Heart left ventricle (tissue), 16 donors: Measurements from ENCODE around the gene APOC4. TPM values are rescaled to one million over a fixed set of nuclear protein-coding genes. Genes with fewer than 3 reads are reported as not detected.
"Not testable (repeated sequence)": the region's sequence is repeated elsewhere in the genome, so short reads cannot be mapped to it uniquely, and the experiment has no call there.

Experiments used
- ATAC-seq, 4 donors: fragments of 200-7000 bp; cut with Tn5 transposase; one replicate each; pipeline ENCODE4 v1.9.1; 2020 to 2022; ENCODE audit warnings: moderate library complexity in 4 of 4, mild to moderate bottlenecking in 3 of 4, moderate number of reproducible peaks in 1 of 4
- DNase-seq, 5 donors: peaks; one replicate each; pipeline ENCODE4 v3.0.0-alpha.2; 2020
- H3K27ac ChIP-seq, 12 donors: fragments of 200-600 bp; sonication (generic) in 4 of 12; one replicate each; pipeline versions ENCODE4 v1.5.0 to v1.8.0; 2016 to 2022; ENCODE audit warnings: mild to moderate bottlenecking in 2 of 12
- H3K27me3 ChIP-seq, 9 donors: fragments of 200-600 bp; sonication (generic) in 2 of 9; one replicate each; pipeline versions ENCODE4 v1.5.1 to v1.8.0; 2016 to 2022; ENCODE audit warnings: mild to moderate bottlenecking in 3 of 9
- H3K36me3 ChIP-seq, 9 donors: fragments of 200-600 bp; sonication (generic) in 2 of 9; one replicate each; pipeline versions ENCODE4 v1.5.0 to v1.8.0; 2018 to 2022; ENCODE audit warnings: mild to moderate bottlenecking in 2 of 9
- H3K4me1 ChIP-seq, 12 donors: fragments of 200-600 bp; sonication (generic) in 4 of 12; one replicate each; pipeline versions ENCODE4 v1.5.0 to v1.8.0; 2016 to 2022; ENCODE audit warnings: mild to moderate bottlenecking in 3 of 12
- H3K4me3 ChIP-seq, 12 donors: fragments of 200-600 bp; sonication (generic) in 4 of 12; one replicate each; pipeline versions ENCODE4 v1.5.0 to v1.8.0; 2017 to 2022; ENCODE audit warnings: mild to moderate bottlenecking in 9 of 12, moderate library complexity in 4 of 12
- H3K9me3 ChIP-seq, 12 donors: fragments of 200-600 bp; sonication (generic) in 4 of 12; one replicate each; pipeline versions ENCODE4 v1.5.0 to v1.8.0; 2016 to 2022; ENCODE audit warnings: mild to moderate bottlenecking in 1 of 12
- POLR2A ChIP-seq, 2 donors: fragments of 450-650 bp; IDR thresholded peaks; one replicate each; pipeline ENCODE4 v1.6.1; 2017; ENCODE audit warnings: antibody characterized with exemption in 2 of 2, mild to moderate bottlenecking in 2 of 2, moderate library complexity in 2 of 2
- WGBS, 4 donors: extraction: QIAGEN DNeasy Blood & Tissue Kit in 2 of 4; methylation state at CpG; one replicate each; pipeline versions ENCODE4 v1.1.5 to v1.1.7; 2013 to 2018; 5-methylcytosine and 5-hydroxymethylcytosine counted together
- intact Hi-C, 10 donors: fragments of 100-400 bp; cut with DNase I; formaldehyde crosslinking; loops; one replicate each; pipeline versions ENCODE4 v1.11.1 to v1.14.2; 2022
- polyA plus RNA-seq, 2 donors: library from polyadenylated mRNA; stranded (reverse); fragments of 200-250 nt; gene quantifications; one replicate each; pipeline ENCODE4 v1.2.3, GENCODE V29; 2013
- total RNA-seq, 9 donors: library from RNA; depleted of rRNA in 2 of 9; stranded (reverse); fragments of >200 nt in 2 of 9; fragmentation: NEBNext Ultra II Directional in 3 of 9; extraction: Animal tissue kit (Norgen Biotek cat#: 25700) in 3 of 9; gene quantifications; one replicate each; pipeline versions ENCODE4 v1.1.0 to v1.2.4, GENCODE V29; 2016 to 2023
- TF ChIP-seq, protein P1 (sequence below), 12 donors: fragments of 200-600 bp; sonication (generic) in 4 of 12; IDR thresholded peaks; one replicate each; pipeline versions ENCODE4 v1.5.0 to v1.8.0; 2018 to 2022; ENCODE audit warnings: antibody characterized with exemption in 12 of 12, mild to moderate bottlenecking in 5 of 12
- donor health status: ischemic (EF 13 %, LVEDD 7.1; RV severe dilation, severe dysfunction).
- donor health status: healthy with polysubstance abuse.
- donor health status: DM: no; HTN: yes; CAD: no.
- donor health status: DM: no; HTN: no; CAD: no.
- donor health status: ischemic (EF 25% LVEDD 6.9; RV normal size, moderate dysfunction).
- donor health status: ischemic (EF 25% LVEDD 5.7; RV mildly dilated, moderate dysfunction).
- donor health status: healthy.
- donor health status: DM: yes; HTN: yes; CAD: no.
- donor health status: ischemic (EF 35%, LVEDD 5.7; RV mildly dilated, moderate dysfunction).
- donor health status: nonischemic (EF 11% LVEDD 7.7; RV severe dilation, severe dysfunction).
- donor health status: DM: yes; HTN: yes; CAD: no.
- donor health status: PGD.
- donor health status: ischemic (EF 29% LVEDD 5.4; RV normal size, mild dysfunction).
- donor health status: nonischemic (EF 23%, LVEDD 6.1; RV moderate dilation, normal function).

Gene APOC4
- total and polyA plus RNA-seq, 11 donors = not detected

GRCh38 chr19:44907613-44908012, 34.4 kb upstream of the APOC4 start:
- no peak for ATAC-seq
- TF ChIP-seq, protein P1, sequence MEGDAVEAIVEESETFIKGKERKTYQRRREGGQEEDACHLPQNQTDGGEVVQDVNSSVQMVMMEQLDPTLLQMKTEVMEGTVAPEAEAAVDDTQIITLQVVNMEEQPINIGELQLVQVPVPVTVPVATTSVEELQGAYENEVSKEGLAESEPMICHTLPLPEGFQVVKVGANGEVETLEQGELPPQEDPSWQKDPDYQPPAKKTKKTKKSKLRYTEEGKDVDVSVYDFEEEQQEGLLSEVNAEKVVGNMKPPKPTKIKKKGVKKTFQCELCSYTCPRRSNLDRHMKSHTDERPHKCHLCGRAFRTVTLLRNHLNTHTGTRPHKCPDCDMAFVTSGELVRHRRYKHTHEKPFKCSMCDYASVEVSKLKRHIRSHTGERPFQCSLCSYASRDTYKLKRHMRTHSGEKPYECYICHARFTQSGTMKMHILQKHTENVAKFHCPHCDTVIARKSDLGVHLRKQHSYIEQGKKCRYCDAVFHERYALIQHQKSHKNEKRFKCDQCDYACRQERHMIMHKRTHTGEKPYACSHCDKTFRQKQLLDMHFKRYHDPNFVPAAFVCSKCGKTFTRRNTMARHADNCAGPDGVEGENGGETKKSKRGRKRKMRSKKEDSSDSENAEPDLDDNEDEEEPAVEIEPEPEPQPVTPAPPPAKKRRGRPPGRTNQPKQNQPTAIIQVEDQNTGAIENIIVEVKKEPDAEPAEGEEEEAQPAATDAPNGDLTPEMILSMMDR (IDR thresholded peaks at IDR 0.05) = no peak
- no peak for TF ChIP-seq POLR2A (IDR thresholded peaks at IDR 0.05)
- intact Hi-C loops = loop anchor here in 6 of 10 donors (10.0 kb wide), 4 partner anchors 137 to 437 kb away; partner anchors contain the start of gene KLC3 (in 1 of the 6)

DNA sequence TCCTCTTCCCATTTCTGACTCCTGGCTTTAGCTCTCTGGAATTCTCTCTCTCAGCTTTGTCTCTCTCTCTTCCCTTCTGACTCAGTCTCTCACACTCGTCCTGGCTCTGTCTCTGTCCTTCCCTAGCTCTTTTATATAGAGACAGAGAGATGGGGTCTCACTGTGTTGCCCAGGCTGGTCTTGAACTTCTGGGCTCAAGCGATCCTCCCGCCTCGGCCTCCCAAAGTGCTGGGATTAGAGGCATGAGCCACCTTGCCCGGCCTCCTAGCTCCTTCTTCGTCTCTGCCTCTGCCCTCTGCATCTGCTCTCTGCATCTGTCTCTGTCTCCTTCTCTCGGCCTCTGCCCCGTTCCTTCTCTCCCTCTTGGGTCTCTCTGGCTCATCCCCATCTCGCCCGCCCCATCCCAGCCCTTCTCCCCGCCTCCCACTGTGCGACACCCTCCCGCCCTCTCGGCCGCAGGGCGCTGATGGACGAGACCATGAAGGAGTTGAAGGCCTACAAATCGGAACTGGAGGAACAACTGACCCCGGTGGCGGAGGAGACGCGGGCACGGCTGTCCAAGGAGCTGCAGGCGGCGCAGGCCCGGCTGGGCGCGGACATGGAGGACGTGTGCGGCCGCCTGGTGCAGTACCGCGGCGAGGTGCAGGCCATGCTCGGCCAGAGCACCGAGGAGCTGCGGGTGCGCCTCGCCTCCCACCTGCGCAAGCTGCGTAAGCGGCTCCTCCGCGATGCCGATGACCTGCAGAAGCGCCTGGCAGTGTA, 33.8 kb upstream of the APOC4 start:
- DNase-seq (no peak), ATAC-seq (no peak)
- Histone ChIP-seq H3K27ac (no peak overlapping the region), H3K4me1 (peaks cover 0 to 36% (median 12%) of the 10 kb centered on the region in 12 donors), H3K4me3 (no peak overlapping the region), H3K27me3 (peaks cover 0 to 34% (median 15%) of the 10 kb centered on the region in 9 donors), H3K9me3 (no peaks in the 10 kb centered on the region), H3K36me3 (peaks cover 0 to 3% (median 0%) of the 10 kb centered on the region in 9 donors)
- intact Hi-C loops = loop anchor here in 6 of 10 donors (10.0 kb wide), 4 partner anchors 137 to 437 kb away; partner anchors contain the start of gene KLC3 (in 1 of the 6)
- TF ChIP-seq POLR2A (IDR thresholded peaks at IDR 0.05) = no peak
- TF ChIP-seq, protein P1 (IDR thresholded peaks at IDR 0.05) = no peak
- WGBS, 4 donors = 95 to 96% (median 95%) methylated on average over 42 to 46 of the region's 46 CpGs

More at GRCh38 chr19:44907613-44908012, 34.4 kb upstream of the APOC4 start:
- Histone ChIP-seq H3K4me3 (no peak overlapping the region), H3K27me3 (peaks cover 0 to 34% (median 15%) of the 10 kb centered on the region in 9 donors), H3K9me3 (no peaks in the 10 kb centered on the region), H3K4me1 (peaks cover 0 to 32% (median 12%) of the 10 kb centered on the region in 12 donors), H3K36me3 (peaks cover 0 to 9% (median 4%) of the 10 kb centered on the region in 9 donors), H3K27ac (no peak overlapping the region)
- DNase-seq = no peak
- WGBS, 4 donors = 95 to 97% (median 95%) methylated on average over 12 of the region's 12 CpGs

- ATAC-seq (no peak), DNase-seq (no peak)
- 95 to 98% (median 96%) methylated on average over 41 to 44 of the region's 44 CpGs for WGBS, 4 donors
- Histone ChIP-seq H3K27me3 (peaks cover 0 to 34% (median 15%) of the 10 kb centered on the region in 9 donors), H3K36me3 (no peaks in the 10 kb centered on the region), H3K4me3 (no peak overlapping the region), H3K9me3 (no peaks in the 10 kb centered on the region), H3K4me1 (peaks cover 0 to 37% (median 9%) of the 10 kb centered on the region in 12 donors), H3K27ac (no peak overlapping the region)
- intact Hi-C loops = loop anchor here in 6 of 10 donors (10.0 kb wide), 4 partner anchors 136 to 436 kb away; partner anchors contain the start of gene KLC3 (in 1 of the 6)
- TF ChIP-seq POLR2A (IDR thresholded peaks at IDR 0.05) = no peak
- TF ChIP-seq, protein P1 (IDR thresholded peaks at IDR 0.05) = no peak
Observed at GRCh38 chr19:44908836-44909261, 33.2 kb upstream of the APOC4 start.

- TF ChIP-seq POLR2A (IDR thresholded peaks at IDR 0.05) = no peak
- TF ChIP-seq, protein P1 (IDR thresholded peaks at IDR 0.05) = no peak
- peaks cover 0 to 46% (median 8%) of the 10 kb centered on the region in 12 donors for H3K4me1 ChIP-seq
- H3K4me3 ChIP-seq = no peak overlapping the region
- no peaks in the 10 kb centered on the region for H3K9me3 ChIP-seq
- 82 to 86% (median 85%) methylated on average over 5 of the region's 5 CpGs for WGBS, 4 donors
- peaks cover 0 to 31% (median 15%) of the 10 kb centered on the region in 9 donors for H3K27me3 ChIP-seq
- ATAC-seq (no peak), DNase-seq (no peak)
- intact Hi-C loops = loop anchor here in 6 of 10 donors (10.0 kb wide), 4 partner anchors 135 to 435 kb away; partner anchors contain the start of gene KLC3 (in 1 of the 6)
- H3K36me3 ChIP-seq = no peaks in the 10 kb centered on the region
- peak overlapping the region in 2 of 12 donors; percentile 1 to 13 for H3K27ac ChIP-seq
Observed at GRCh38 chr19:44909775-44910174, 32.3 kb upstream of the APOC4 start.

- 87 to 93% (median 90%) methylated on average over 6 of the region's 6 CpGs for WGBS, 4 donors
- ATAC-seq, intact Hi-C loops, DNase-seq, H3K27me3 ChIP-seq, H3K36me3 ChIP-seq, H3K27ac ChIP-seq, H3K9me3 ChIP-seq, H3K4me3 ChIP-seq: not testable (repeated sequence)
- peaks cover 0 to 37% (median 8%) of the 10 kb centered on the region in 12 donors for H3K4me1 ChIP-seq
Observed at GRCh38 chr19:44911896-44912295, 30.1 kb upstream of the APOC4 start.
